HEK293 (cell line): Measurements from ENCODE around the gene LCORL.

Experiments used
- CTCF ChIA-PET: fragments of 350-600 bp; formaldehyde crosslinking; extraction: SDS; loops from one replicate; lab custom pipeline; 2021; ENCODE audit warnings: antibody characterized with exemption; lab: Yijun Ruan, JAX
- POLR2A ChIA-PET: fragments of 300-600 bp; formaldehyde crosslinking; extraction: SDS; loops from one replicate; lab custom pipeline; 2020; ENCODE audit warnings: antibody characterized with exemption, inconsistent platforms; lab: Yijun Ruan, JAX
- H3K27ac ChIP-seq: fragments of 200-500 bp; sonication (Bioruptor generic); 2 replicates; pipeline ENCODE4 v1.5.1; 2014; ENCODE audit warnings: low read depth, low read length, control low read depth, inconsistent platforms; ENCODE audit errors: extremely low read depth
- H3K36me3 ChIP-seq, 2 experiments: fragments of 200-500 bp in 1 of 2; sonication (Bioruptor generic) in 1 of 2; 1 replicate in 1 of 2; 2 replicates in 1 of 2; pipeline ENCODE4 v1.5.1; 2014 to 2017; ENCODE audit warnings: inconsistent platforms in 2 of 2, low read length in 2 of 2; ENCODE audit not compliant: control insufficient read depth in 2 of 2, insufficient read depth in 1 of 2
- H3K4me1 ChIP-seq: fragments of 200-500 bp; sonication (Bioruptor generic); 2 replicates; pipeline ENCODE4 v1.5.1; 2014; ENCODE audit warnings: mild to moderate bottlenecking, low read length, inconsistent platforms; ENCODE audit not compliant: control insufficient read depth, insufficient read depth
- H3K4me3 ChIP-seq: 2 replicates; pipeline ENCODE4 v1.5.1; 2011; ENCODE audit warnings: low read depth, mild to moderate bottlenecking, control low read depth, low read length, moderate library complexity
- H3K9me3 ChIP-seq: fragments of 200-500 bp; sonication (Bioruptor generic); 2 replicates; pipeline ENCODE4 v1.5.1; 2014; ENCODE audit warnings: low read depth, low read length, inconsistent platforms; ENCODE audit not compliant: control insufficient read depth, insufficient read depth
- GLIS2 ChIP-seq: fragments of 450-650 bp; formaldehyde crosslinking; IDR thresholded peaks from 2 replicates; pipeline ENCODE4 v1.5.1; 2016; ENCODE audit warnings: missing biosample characterization, missing genetic modification characterization
- HOXC10 ChIP-seq: sonication (generic); formaldehyde crosslinking; IDR thresholded peaks from 2 replicates; pipeline ENCODE4 v1.8.1; 2023; ENCODE audit warnings: mild to moderate bottlenecking, missing genetic modification reagents
- IKZF3 ChIP-seq: fragments of 450-650 bp; IDR thresholded peaks from 2 replicates; pipeline ENCODE4 v1.5.0; 2018; ENCODE audit warnings: missing biosample characterization, mild to moderate bottlenecking, missing genetic modification characterization, moderate library complexity
- KLF16 ChIP-seq: fragments of 450-650 bp; formaldehyde crosslinking; IDR thresholded peaks from 2 replicates; pipeline ENCODE4 v1.5.1; 2017; ENCODE audit warnings: missing biosample characterization, missing genetic modification characterization
- KLF8 ChIP-seq: fragments of 450-650 bp; formaldehyde crosslinking; IDR thresholded peaks from 2 replicates; pipeline ENCODE4 v1.5.1; 2016; ENCODE audit warnings: missing biosample characterization, missing genetic modification characterization
- MZF1 ChIP-seq: fragments of 450-650 bp; formaldehyde crosslinking; IDR thresholded peaks from 2 replicates; pipeline ENCODE4 v1.5.1; 2017; ENCODE audit warnings: missing biosample characterization, missing genetic modification characterization, borderline replicate concordance
- PBX3 ChIP-seq: sonication (generic); formaldehyde crosslinking; IDR thresholded peaks from 2 replicates; pipeline ENCODE4 v1.8.1; 2022; ENCODE audit warnings: mild to moderate bottlenecking, moderate library complexity, missing genetic modification reagents
- PRDM4 ChIP-seq: fragments of 450-650 bp; formaldehyde crosslinking; IDR thresholded peaks from 2 replicates; pipeline ENCODE4 v1.5.1; 2017; ENCODE audit warnings: missing biosample characterization, missing genetic modification characterization
- SP2 ChIP-seq: fragments of 450-650 bp; formaldehyde crosslinking; IDR thresholded peaks from 2 replicates; pipeline ENCODE4 v1.5.1; 2016; ENCODE audit warnings: missing biosample characterization, missing genetic modification characterization
- ZBTB20 ChIP-seq: fragments of 450-650 bp; formaldehyde crosslinking; IDR thresholded peaks from 2 replicates; pipeline ENCODE4 v1.5.1; 2016; ENCODE audit warnings: missing biosample characterization, missing genetic modification characterization
- ZFP69B ChIP-seq: fragments of 450-650 bp; formaldehyde crosslinking; IDR thresholded peaks from 2 replicates; pipeline ENCODE4 v1.5.1; 2016; ENCODE audit warnings: missing biosample characterization, missing genetic modification characterization
- ZNF138 ChIP-seq: fragments of 450-650 bp; formaldehyde crosslinking; IDR thresholded peaks from 2 replicates; pipeline ENCODE4 v1.5.1; 2016; ENCODE audit warnings: missing biosample characterization, missing genetic modification characterization, borderline replicate concordance
- ZNF175 ChIP-seq: fragments of 450-650 bp; formaldehyde crosslinking; IDR thresholded peaks from 2 replicates; pipeline ENCODE4 v1.5.1; 2016; ENCODE audit warnings: missing biosample characterization, missing genetic modification characterization
- ZNF292 ChIP-seq: fragments of 450-650 bp; formaldehyde crosslinking; IDR thresholded peaks from 2 replicates; pipeline ENCODE4 v1.5.1; 2016; ENCODE audit warnings: low read depth, missing biosample characterization, missing genetic modification characterization, borderline replicate concordance
- ZNF335 ChIP-seq: fragments of 450-650 bp; formaldehyde crosslinking; conservative IDR thresholded peaks from 2 replicates; pipeline ENCODE4 v1.5.1; 2016; ENCODE audit warnings: missing biosample characterization, missing genetic modification characterization
- ZNF362 ChIP-seq: fragments of 450-650 bp; formaldehyde crosslinking; IDR thresholded peaks from 2 replicates; pipeline ENCODE4 v1.5.1; 2016; ENCODE audit warnings: missing biosample characterization, missing genetic modification characterization
- ZNF423 ChIP-seq: fragments of 450-650 bp; formaldehyde crosslinking; IDR thresholded peaks from 2 replicates; pipeline ENCODE4 v1.5.1; 2016; ENCODE audit warnings: missing biosample characterization, missing genetic modification characterization
- ZNF473 ChIP-seq: fragments of 450-650 bp; formaldehyde crosslinking; IDR thresholded peaks from 2 replicates; pipeline ENCODE4 v1.5.1; 2017; ENCODE audit warnings: missing biosample characterization, missing genetic modification characterization
- ZNF501 ChIP-seq: fragments of 450-650 bp; formaldehyde crosslinking; IDR thresholded peaks from 2 replicates; pipeline ENCODE4 v1.5.1; 2016; ENCODE audit warnings: missing biosample characterization, missing genetic modification characterization
- ZNF513 ChIP-seq: fragments of 450-650 bp; IDR thresholded peaks from 2 replicates; pipeline ENCODE4 v1.5.1; 2018; ENCODE audit warnings: missing biosample characterization, missing genetic modification characterization
- ZNF549 ChIP-seq: fragments of 450-650 bp; IDR thresholded peaks from 2 replicates; pipeline ENCODE4 v1.5.1; 2018; ENCODE audit warnings: missing biosample characterization, missing genetic modification characterization, mild to moderate bottlenecking, inconsistent platforms, moderate library complexity
- ZNF677 ChIP-seq: fragments of 450-650 bp; IDR thresholded peaks from 2 replicates; pipeline ENCODE4 v1.5.0; 2018; ENCODE audit warnings: missing biosample characterization, mild to moderate bottlenecking, missing genetic modification characterization, moderate library complexity
- ZSCAN5A ChIP-seq: fragments of 450-650 bp; formaldehyde crosslinking; IDR thresholded peaks from 2 replicates; pipeline ENCODE4 v1.5.1; 2016; ENCODE audit warnings: missing biosample characterization, missing genetic modification characterization

LCORL gene

GRCh38 chr4:17812801-17813200 lies 208.8 kb downstream of the LCORL start:
- TF ChIP-seq HOXC10 (CRISPR knock-in tag): no peak
- Histone ChIP-seq H3K4me3 (peak overlapping the region; percentile 91), H3K4me1 (no peaks in the 10 kb centered on the region), H3K36me3 (peaks cover 9 to 48% of the 10 kb centered on the region in 2 experiments; a peak in 2 of 3 replicates), H3K27ac (no peak overlapping the region), H3K9me3 (no peaks in the 10 kb centered on the region)
- CTCF ChIA-PET: interaction anchor here (0.6 kb wide), 1 partner anchor 207 kb away, joined by 3 read pairs; no protein-coding TSS in a partner anchor
- POLR2A ChIA-PET: no interaction called here

GRCh38 chr4:17812125-17812524 lies 209.4 kb downstream of the LCORL start:
- POLR2A ChIA-PET: no interaction called here
- H3K9me3 ChIP-seq: no peaks in the 10 kb centered on the region
- TF ChIP-seq ZNF513: peak; percentile 79
- no peak for TF ChIP-seq ZSCAN5A (tag by site-specific recombination)
- no peak for TF ChIP-seq ZNF549 (tag by site-specific recombination)
- no peak for TF ChIP-seq GLIS2 (tag by site-specific recombination)
- TF ChIP-seq ZNF677 (tag by site-specific recombination): no peak
- TF ChIP-seq, all 188 proteins: peak for 1
- Histone ChIP-seq H3K4me1 (no peaks in the 10 kb centered on the region), H3K27ac (no peak overlapping the region), H3K36me3 (peaks cover 9 to 48% of the 10 kb centered on the region in 2 experiments; a peak in 2 of 3 replicates), H3K4me3 (peak overlapping the region; percentile 91)
- CTCF ChIA-PET: interaction anchor here (0.6 kb wide), 1 partner anchor 208 kb away, joined by 3 read pairs; no protein-coding TSS in a partner anchor

GRCh38 chr4:17811078-17811603 lies 210.4 kb downstream of the LCORL start:
- Histone ChIP-seq H3K27ac (peak overlapping the region; percentile 65), H3K4me3 (peak overlapping the region; percentile 91), H3K4me1 (no peaks in the 10 kb centered on the region), H3K36me3 (peaks cover 9 to 42% of the 10 kb centered on the region in 2 experiments; a peak in 2 of 3 replicates), H3K9me3 (no peaks in the 10 kb centered on the region)
- ChIA-PET CTCF (no interaction called here), POLR2A (interaction anchor here (0.6 to 1.4 kb wide), 5 partner anchors 10 to 234 kb away, joined by 3 to 6 read pairs (median 4); partner anchors contain the start of genes LAP3 and MED28)
- peak; percentile 52; the same call in 1 of the 2 replicates for TF ChIP-seq ZNF501 (tag by site-specific recombination)
- TF ChIP-seq ZNF138 (tag by site-specific recombination): no peak
- TF ChIP-seq MZF1 (tag by site-specific recombination): no peak
- 0 out of 2 replicates have a peak, but pooled peaks have one; percentile 31 for TF ChIP-seq ZNF423 (tag by site-specific recombination)
- 0 out of 2 replicates have a peak, but pooled peaks have one; percentile 28 for TF ChIP-seq IKZF3 (tag by site-specific recombination)
- TF ChIP-seq ZFP69B (tag by site-specific recombination): 0 out of 2 replicates have a peak, but pooled peaks have one; percentile 6
- 0 out of 2 replicates have a peak, but pooled peaks have one; percentile 8 for TF ChIP-seq ZBTB20 (tag by site-specific recombination)
- TF ChIP-seq ZNF473 (tag by site-specific recombination): no peak
- TF ChIP-seq KLF8 (tag by site-specific recombination): peak; percentile 16; the same call in 1 of the 2 replicates
- no peak for TF ChIP-seq PRDM4 (tag by site-specific recombination)
- TF ChIP-seq KLF16: peak; percentile 8; the same call in 1 of the 2 replicates
- TF ChIP-seq ZNF335 (tag by site-specific recombination): no peak
- no peak for TF ChIP-seq ZNF175 (tag by site-specific recombination)
- no peak for TF ChIP-seq SP2 (tag by site-specific recombination)
- no peak for TF ChIP-seq ZNF292 (tag by site-specific recombination)
- no peak for TF ChIP-seq ZNF362 (tag by site-specific recombination)
- peak; percentile 38; the same call in 1 of the 2 replicates for TF ChIP-seq PBX3 (CRISPR knock-in tag)
